HG03039 (cell line): Measurements from ENCODE around the gene CUX1.

ENCODE experiments used
- ATAC-seq: cut with Tn5 transposase; IDR thresholded peaks from one replicate; pipeline ENCODE4 v1.9.1; 2021; ENCODE audit warnings: mild to moderate bottlenecking, moderate library complexity; ENCODE audit not compliant: unreplicated experiment

CUX1 gene

DNA sequence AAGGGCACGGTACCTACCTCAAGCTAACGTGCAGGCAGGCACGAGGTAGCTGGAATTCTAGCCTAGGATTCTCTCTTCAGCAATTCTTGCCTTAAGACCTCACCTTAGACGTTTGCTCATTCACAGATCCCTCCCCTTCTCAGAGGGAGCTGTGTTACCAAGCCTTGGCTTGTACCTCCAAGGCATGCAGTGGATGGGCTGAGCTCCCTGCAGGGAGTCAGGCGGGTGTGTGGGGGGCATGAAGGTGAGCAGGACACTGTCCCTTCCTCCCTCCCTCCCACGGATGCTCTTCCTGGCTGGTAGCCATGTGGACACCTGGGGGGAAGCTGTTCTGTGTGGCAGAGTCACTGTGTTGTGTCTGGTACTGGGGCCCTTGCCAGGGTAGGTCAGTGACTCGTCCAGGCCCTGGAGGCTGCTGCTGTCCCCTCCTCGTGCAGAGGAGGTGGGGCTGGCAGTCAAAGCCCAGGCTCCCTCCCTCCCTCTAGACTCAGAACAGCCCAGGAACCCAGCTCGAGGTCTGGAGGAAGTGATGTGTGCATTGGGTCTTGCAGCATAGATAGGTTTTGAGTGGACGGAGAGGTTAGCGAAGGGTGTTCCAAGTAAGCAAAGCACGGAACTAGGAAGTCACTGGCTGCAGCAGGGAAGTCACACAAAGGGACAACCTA is 247.1 kb downstream of the CUX1 start:
- ATAC-seq, result no peak

DNA sequence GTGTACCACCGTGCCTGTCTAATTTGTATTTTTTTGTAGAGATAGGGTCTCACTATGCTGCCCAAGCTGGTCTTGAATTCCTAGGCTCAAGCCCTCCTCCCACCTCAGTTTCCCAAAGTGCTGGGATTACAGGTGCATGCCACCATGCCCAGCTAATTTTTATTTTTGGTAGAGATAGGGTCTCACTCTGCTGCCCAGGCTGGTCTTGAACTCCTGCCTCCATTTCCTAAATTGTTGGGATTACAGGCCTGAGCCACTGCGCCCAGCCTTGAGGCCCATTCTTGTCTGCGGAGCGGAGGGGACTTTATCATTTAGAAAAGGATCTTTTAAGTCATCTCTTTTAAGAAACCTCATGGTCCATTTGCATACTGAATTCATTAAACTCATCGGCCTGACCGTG is 247.8 kb downstream of the CUX1 start:
- ATAC-seq, result no peak

GRCh38 chr7:102066476-102066875 is 249.1 kb downstream of the CUX1 start:
- no peak for ATAC-seq

GRCh38 chr7:102068846-102069245 is 251.4 kb downstream of the CUX1 start:
- ATAC-seq, result no peak

- no peak for ATAC-seq
Measured at GRCh38 chr7:102069931-102070629, 252.7 kb downstream of the CUX1 start.

- no peak for ATAC-seq
Measured at GRCh38 chr7:102072003-102072402, 254.6 kb downstream of the CUX1 start.

- no peak for ATAC-seq
Measured at GRCh38 chr7:102072636-102073209, 255.3 kb downstream of the CUX1 start.

DNA sequence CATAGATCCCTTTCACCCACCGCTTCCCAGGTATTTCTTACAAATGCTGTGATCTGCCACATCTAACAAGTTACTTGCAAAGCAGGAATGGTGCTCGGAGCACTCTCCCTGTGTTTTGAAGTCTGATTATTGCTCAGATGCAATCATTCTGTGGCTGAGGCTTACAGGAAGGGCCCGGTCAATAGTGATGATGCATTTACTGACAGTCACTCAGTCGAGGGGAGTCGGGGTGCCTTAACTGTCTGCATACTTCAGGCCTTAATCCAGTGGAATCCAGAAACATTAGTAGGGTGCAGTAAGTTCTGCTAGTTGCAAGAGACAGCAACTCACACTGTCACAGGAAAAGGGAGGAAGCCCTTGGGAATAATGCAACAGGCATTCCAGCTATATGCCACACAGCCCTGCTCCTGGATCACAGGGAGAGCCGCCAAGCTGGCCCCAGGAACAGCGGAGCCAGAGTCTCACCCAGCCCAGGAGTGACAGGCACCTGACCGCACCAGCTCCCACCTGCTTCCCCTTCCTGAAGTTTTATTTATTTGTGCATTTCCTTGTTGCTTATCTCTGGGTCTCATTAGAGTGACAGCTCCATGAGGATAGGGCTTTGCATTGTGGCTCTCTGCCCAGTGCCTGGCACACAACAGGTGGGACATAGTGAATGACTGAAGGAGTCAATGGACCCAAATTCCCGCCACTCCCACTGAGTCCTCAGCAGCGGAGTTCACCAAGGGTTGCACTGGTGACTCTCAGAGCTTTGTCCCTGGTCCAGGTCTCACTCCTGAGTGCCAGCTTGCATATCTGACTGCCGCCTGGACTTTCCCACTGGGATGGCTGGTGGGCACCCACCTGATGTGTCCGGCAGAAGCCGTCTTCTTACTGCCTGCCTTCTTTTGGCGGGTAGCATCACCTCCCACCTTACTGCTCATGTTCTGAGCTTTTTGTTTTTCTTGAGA is 256.8 kb downstream of the CUX1 start:
- no peak for ATAC-seq

DNA sequence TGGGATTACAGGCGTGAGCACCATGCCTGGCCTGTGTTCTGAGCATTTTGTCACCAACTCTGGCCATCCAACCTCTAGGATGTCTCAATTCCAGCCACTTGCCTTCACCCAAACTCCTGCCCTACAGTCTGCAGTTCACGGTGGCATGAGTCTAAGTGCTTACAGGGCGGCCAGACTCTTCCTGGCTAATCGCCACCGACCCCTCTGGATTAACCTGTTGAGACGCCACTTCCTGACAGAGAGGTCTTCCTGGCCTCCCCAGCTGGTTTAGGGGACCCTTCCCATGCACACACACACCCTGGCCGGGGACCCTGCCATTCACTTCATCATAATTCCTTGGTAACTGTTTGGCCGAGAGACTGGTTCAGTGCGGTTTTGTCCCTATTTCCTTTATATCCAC is 257.7 kb downstream of the CUX1 start:
- no peak for ATAC-seq

DNA sequence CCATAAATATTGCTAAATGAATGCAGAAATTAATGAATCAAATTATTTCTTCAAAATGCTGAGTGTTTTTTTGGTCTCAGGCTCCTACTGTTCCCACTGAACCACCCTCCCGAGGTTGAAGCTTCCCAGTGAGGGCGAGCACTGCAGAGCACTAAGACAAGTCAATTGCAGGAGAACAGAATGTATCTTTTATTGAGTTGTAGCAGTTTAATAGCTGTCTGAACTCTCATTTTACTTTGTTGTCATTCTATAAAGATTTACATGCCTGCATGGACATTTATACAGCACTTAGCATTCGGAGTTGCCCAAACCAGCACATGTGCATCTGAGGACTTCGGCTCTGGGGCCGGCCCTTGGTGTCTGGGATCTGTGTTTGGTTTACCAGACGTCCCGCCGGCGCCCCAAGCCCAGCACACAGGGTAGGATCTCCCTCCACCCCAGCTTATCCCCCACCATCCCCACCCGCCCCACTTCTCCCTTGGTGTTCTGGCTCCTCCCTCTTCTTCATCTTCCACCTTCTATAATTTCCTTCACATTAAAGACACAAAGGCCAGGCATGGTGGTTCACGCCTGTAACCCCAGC is 258.2 kb downstream of the CUX1 start:
- no peak for ATAC-seq

DNA sequence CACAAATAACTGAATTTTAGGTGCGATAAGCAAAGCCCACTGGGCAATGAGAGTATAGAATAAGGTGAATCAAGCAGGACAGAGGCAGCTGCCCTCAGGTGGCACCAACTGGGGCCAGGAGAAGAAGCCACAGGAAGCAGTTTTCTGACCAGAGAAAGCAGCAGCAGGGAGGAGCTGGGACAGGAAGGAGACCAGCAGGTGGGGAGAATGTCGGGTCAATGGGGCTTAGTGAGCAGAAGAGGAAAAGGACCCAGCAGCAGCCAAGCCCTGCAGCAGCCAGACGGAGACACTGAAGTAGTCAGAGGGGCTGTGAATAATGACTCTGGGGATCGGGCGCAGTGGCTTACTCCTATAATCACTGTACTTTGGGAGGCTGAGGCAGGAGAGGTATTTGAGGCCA is 259.7 kb downstream of the CUX1 start:
- no peak for ATAC-seq

GRCh38 chr7:102079140-102080018 is 262.0 kb downstream of the CUX1 start:
- no peak for ATAC-seq

GRCh38 chr7:102080019-102080433 is 262.6 kb downstream of the CUX1 start:
- no peak for ATAC-seq

GRCh38 chr7:102080434-102081243 is 263.2 kb downstream of the CUX1 start:
- ATAC-seq, result no peak

DNA sequence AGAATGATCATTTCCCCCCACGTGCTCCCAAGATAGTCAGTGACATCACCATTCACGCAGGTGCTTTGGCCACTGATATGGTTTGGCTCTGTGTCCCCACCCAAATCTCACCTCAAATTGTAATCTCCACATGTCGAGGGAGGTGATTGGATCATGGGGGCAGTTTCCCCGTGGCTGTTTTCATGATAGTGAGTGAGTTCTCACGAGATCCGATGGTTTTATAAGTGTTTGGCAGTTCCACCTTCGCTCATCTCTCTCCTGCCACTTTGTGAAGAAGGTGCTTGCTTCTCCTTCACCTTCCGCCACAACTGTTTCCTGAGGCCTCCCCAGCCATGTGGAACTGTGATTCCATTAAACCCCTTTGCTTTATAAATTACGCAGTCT is 263.8 kb downstream of the CUX1 start:
- no peak for ATAC-seq

- ATAC-seq, result no peak
Measured at GRCh38 chr7:102082693-102083368, 265.4 kb downstream of the CUX1 start.

GRCh38 chr7:102085218-102085772 is 267.9 kb downstream of the CUX1 start:
- ATAC-seq, result no peak
